Fibroblast of lung (primary cell): Measurements from ENCODE around the gene LRP2BP.

Experiments used
- CTCF ChIP-seq, 2 donors: IDR thresholded peaks in 1 of 2; conservative IDR thresholded peaks in 1 of 2; 1 replicate in 1 of 2; 2 replicates in 1 of 2; pipeline ENCODE4 v1.5.1; 2011 to 2012; ENCODE audit warnings: low read length in 2 of 2, control low read depth in 1 of 2, inconsistent platforms in 1 of 2, low read depth in 1 of 2, mild to moderate bottlenecking in 1 of 2
- EZH2 ChIP-seq: IDR thresholded peaks from 2 replicates; pipeline ENCODE4 v1.5.1; 2012; ENCODE audit warnings: low read length, control low read depth, mild to moderate bottlenecking; ENCODE audit errors: missing control alignments

GRCh38 chr4:185408432-185408831, 12.7 kb upstream of the LRP2BP start:
- TF ChIP-seq CTCF (conservative IDR thresholded peaks at IDR 0.05 in 1 of 2, IDR thresholded peaks at IDR 0.05 in 1 of 2; ENCODE audit: low read depth in 1 of 2, low read length in 2 of 2) (no peak), EZH2 (no peak)
